ENCODE measurements around the gene GRAMD1A.

The GRAMD1A gene

GRCh38 chr19:35061583-35062373, 61.7 kb downstream of the GRAMD1A start:
- TF ChIP-seq ZFX (IDR thresholded peaks at IDR 0.05; ENCODE audit: borderline replicate concordance) (no peak), CTCF (IDR thresholded peaks at IDR 0.05) (no peak)
- H3K27ac ChIP-seq: no peak overlapping the region

DNA sequence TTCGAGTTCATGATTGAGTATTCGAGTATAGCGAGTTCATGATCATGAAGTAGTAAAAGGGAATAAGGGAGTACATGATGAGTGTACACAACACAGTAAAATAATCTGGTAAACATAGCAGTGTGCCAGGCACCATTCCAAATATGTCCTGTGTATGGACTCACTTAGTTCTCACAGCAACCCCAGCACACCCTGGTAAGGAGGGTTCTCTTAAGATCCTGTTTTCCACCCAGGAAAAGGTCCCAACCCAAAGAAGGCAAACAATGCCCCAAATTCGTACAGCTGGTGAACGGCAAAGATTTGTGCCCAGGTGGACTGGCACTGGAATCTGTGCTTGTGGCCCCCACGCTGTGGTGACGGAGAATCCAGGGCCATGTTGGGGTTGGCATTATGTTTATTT, 62.8 kb downstream of the GRAMD1A start:
- no peak overlapping the region for H3K27ac ChIP-seq
- TF ChIP-seq CTCF (IDR thresholded peaks at IDR 0.05) (no peak), ZFX (IDR thresholded peaks at IDR 0.05; ENCODE audit: borderline replicate concordance) (no peak)

DNA sequence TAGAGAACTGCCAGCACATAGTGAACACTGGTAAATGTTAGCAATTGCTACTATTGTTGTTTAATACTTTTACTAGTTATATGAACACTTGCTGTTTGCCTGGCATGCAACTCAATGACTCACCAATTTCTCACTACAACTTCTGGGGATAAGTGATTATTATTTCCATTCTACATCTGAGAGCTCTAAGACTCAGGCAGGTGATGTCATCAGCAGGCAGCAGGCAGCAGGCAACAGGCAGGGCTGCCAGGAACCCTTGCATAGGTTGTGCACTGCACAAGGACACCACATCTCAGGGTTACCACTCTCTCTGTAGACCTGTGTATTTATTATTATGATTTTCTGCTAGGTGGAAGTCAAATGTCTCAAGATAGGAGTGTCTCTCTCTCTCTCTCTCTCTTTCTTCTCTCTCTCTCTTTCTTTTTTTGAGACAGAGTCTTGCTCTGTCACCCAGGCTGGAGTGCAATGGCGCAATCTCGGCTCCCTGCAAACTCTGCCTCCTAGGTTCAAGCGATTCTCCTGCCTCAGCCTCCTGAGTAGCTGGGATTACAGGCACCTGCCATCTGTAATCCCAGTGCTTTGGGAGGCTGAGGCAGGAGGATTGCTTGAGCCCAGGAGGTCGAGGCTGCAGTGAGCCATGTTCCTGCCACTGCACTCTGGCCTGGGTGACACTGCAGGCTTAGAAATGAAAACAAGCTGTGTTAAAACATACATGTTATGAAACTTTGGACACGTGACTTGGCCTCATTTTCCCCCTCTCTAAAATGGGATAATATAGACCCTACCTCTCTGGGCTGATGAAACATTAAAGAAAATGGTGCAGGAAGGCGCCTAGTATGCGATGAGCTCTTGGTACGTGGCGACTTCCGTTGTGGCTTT, 64.1 kb downstream of the GRAMD1A start:
- TF ChIP-seq CTCF (IDR thresholded peaks at IDR 0.05): no peak
- TF ChIP-seq ZFX (IDR thresholded peaks at IDR 0.05; ENCODE audit: borderline replicate concordance): no peak
- H3K27ac ChIP-seq: no peak overlapping the region

GRCh38 chr19:35065574-35065973, 65.5 kb downstream of the GRAMD1A start:
- H3K27ac ChIP-seq: no peak overlapping the region
- no peak for TF ChIP-seq CTCF (IDR thresholded peaks at IDR 0.05)

DNA sequence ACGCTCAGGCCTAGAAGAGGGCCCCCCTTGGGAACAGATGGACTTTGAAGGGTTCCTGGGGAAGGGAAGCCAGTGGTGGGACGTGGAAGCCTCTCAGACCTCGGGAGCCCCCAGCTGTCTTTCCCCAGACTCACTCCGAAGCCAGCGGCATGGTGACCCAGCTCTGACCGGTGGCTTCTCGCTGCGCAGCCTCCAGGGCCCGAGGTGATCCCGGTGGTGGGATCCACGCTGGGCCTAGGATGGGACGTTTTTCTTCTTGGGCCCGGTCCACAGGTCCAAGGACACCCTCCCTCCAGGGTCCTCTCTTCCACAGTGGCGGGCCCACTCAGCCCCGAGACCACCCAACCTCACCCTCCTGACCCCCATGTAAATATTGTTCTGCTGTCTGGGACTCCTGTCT, 66.0 kb downstream of the GRAMD1A start:
- TF ChIP-seq CTCF (IDR thresholded peaks at IDR 0.05) (no peak), ZFX (IDR thresholded peaks at IDR 0.05; ENCODE audit: borderline replicate concordance) (no peak)
- no peak overlapping the region for H3K27ac ChIP-seq

DNA sequence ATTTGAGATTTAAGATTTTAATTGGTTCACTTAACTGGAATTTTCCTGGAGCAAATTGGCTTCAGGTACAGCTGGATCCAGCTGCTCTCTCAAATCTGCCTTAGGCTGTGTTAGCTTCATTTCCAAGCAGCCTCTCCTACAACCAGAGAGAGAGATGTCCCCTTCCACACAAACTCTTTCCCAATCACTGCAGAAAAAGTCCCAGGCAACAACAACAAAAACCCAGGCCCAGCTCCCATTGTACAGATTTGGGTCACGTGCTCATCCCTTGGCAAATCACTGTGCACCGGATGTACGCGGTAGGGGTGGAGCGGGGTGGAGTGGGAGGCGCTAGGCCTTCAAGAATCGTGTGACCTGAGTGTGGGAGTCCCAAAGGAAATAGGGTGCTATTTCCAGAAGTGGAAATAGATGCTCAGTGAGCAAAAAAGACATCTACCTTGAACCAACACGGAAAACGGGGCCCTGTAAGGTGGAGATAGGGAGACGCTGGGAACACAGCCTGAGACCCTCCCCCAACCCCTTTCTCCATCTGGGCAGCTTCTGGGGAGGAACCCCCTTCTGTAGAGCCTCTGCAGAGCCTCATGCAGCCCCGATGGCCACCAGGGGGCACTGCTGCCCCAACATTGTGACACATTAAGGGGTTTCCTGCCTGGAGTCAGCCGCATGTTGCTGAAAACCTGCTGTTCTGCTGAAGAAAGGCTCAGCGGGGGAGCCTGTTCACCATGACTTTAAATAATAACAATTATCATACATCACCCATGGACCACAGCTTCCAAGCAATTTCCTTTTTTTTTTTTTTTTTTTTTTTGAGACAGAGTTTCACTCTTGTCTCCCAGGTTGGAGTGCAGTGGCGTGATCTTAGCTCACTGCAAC, 66.8 kb downstream of the GRAMD1A start:
- no peak overlapping the region for H3K27ac ChIP-seq
- peak; percentile 80 for TF ChIP-seq CTCF (IDR thresholded peaks at IDR 0.05)
- TF ChIP-seq ZFX (IDR thresholded peaks at IDR 0.05; ENCODE audit: borderline replicate concordance): no peak

Measured in 22Rv1 (cell line).